Esophagus squamous epithelium (tissue), 4 donors: ENCODE results near the gene NT5DC4.

ENCODE experiments used
- POLR2A ChIP-seq, 4 donors: fragments of 450-650 bp; IDR thresholded peaks; one replicate each; pipeline ENCODE4 v1.6.1; 2017; ENCODE audit warnings: antibody characterized with exemption in 4 of 4, mild to moderate bottlenecking in 4 of 4, moderate library complexity in 3 of 4
- TF ChIP-seq, protein P1 (sequence below), 6 experiments: fragments of 450-650 bp in 4 of 6; fragments of 200-600 bp in 2 of 6; sonication (generic) in 2 of 6; IDR thresholded peaks; one replicate each; pipeline ENCODE4 v1.5.1; 2016 to 2019; ENCODE audit warnings: antibody characterized with exemption in 6 of 6, mild to moderate bottlenecking in 4 of 6, moderate library complexity in 4 of 6

DNA sequence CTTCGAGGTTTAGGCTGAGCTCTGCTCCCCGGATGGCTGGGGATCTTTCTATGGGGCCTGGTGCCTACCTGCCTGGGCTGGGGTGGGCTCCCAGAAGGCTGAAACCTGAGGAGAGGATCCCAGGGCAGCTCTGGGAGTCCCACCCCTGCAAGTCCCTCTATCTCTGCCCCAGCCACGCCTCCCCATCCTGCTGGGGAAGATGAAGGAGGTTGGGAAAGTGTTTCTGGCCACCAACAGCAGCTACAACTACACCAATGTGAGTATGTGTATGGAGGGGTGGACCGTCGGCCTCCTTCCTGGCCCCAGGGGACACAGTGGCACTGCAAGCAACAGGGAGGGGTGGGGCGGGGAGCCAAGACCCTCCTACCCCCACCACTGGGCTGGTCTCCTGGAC, 2.7 kb downstream of the NT5DC4 start:
- TF ChIP-seq, protein P1, sequence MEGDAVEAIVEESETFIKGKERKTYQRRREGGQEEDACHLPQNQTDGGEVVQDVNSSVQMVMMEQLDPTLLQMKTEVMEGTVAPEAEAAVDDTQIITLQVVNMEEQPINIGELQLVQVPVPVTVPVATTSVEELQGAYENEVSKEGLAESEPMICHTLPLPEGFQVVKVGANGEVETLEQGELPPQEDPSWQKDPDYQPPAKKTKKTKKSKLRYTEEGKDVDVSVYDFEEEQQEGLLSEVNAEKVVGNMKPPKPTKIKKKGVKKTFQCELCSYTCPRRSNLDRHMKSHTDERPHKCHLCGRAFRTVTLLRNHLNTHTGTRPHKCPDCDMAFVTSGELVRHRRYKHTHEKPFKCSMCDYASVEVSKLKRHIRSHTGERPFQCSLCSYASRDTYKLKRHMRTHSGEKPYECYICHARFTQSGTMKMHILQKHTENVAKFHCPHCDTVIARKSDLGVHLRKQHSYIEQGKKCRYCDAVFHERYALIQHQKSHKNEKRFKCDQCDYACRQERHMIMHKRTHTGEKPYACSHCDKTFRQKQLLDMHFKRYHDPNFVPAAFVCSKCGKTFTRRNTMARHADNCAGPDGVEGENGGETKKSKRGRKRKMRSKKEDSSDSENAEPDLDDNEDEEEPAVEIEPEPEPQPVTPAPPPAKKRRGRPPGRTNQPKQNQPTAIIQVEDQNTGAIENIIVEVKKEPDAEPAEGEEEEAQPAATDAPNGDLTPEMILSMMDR (IDR thresholded peaks at IDR 0.05), result no peak
- TF ChIP-seq POLR2A (IDR thresholded peaks at IDR 0.05), result no peak
